Osteocyte (in vitro differentiated cells): ENCODE results near the gene CREB5. TPM values are rescaled to one million over a fixed set of nuclear protein-coding genes. Genes with fewer than 3 reads are reported as not detected.

Experiments
- DNase-seq: peaks from one replicate; pipeline ENCODE4 v3.0.0; 2021; ENCODE audit warnings: mixed read lengths; ENCODE audit not compliant: unreplicated experiment; ENCODE audit errors: extremely low spot score
- H3K27ac Mint-ChIP-seq: one replicate; pipeline ENCODE4 v1.8.0; 2021; ENCODE audit warnings: mild to moderate bottlenecking, mixed read lengths; ENCODE audit not compliant: unreplicated experiment
- H3K27me3 Mint-ChIP-seq: one replicate; pipeline ENCODE4 v1.8.0; 2021; ENCODE audit warnings: mixed read lengths; ENCODE audit not compliant: unreplicated experiment
- H3K36me3 Mint-ChIP-seq: one replicate; pipeline ENCODE4 v1.8.0; 2021; ENCODE audit warnings: mixed read lengths; ENCODE audit not compliant: unreplicated experiment
- H3K4me1 Mint-ChIP-seq: one replicate; pipeline ENCODE4 v1.8.0; 2021; ENCODE audit warnings: mixed read lengths; ENCODE audit not compliant: unreplicated experiment
- H3K4me3 Mint-ChIP-seq: one replicate; pipeline ENCODE4 v1.8.0; 2021; ENCODE audit warnings: mild to moderate bottlenecking, moderate library complexity, mixed read lengths; ENCODE audit not compliant: unreplicated experiment
- H3K9me3 Mint-ChIP-seq: one replicate; pipeline ENCODE4 v1.8.0; 2021; ENCODE audit warnings: mixed read lengths; ENCODE audit not compliant: unreplicated experiment
- total RNA-seq: library from RNA; stranded (reverse); gene quantifications from 2 replicates; pipeline ENCODE4 v1.2.1, GENCODE V29; 2021
- TF ChIP-seq, protein P1 (sequence below): fragments of 200-600 bp; sonication (generic); IDR thresholded peaks from 2 replicates; pipeline ENCODE4 v1.5.0; 2021; ENCODE audit warnings: antibody characterized with exemption, mild to moderate bottlenecking, moderate library complexity

The CREB5 gene
- total RNA-seq, 1 donor from 2014 or later: 7.5 TPM

DNA sequence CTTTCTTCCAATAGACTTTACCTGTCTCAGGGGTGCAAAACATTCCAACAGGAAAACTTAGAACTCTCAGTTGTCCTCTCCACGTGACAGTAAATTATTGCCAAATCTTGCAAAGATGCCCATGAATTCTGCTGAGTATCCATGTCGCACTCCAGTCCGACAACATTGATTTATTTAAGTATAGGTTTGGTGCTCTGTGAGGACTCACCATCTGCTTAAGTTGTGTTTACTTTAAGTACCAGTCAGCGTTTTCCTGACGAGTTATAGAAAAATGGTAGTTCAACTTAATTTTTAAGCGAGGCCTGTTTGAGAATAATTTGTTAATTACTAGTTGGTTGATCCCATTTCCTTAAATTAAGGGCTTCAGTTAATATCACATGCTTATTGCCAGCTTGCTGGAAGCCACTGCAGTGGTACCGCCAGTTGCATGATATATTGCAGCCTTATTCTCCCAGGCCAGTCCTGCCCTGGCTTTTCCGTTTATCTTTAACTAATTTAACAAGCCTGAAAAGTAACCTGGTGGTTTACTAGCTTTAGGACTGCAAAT, 27.8 kb downstream of the CREB5 start:
- Mint-ChIP-seq H3K36me3 (peaks cover 3% of the 10 kb centered on the region), H3K9me3 (peaks cover 11% of the 10 kb centered on the region), H3K27me3 (no peaks in the 10 kb centered on the region), H3K27ac (no peak overlapping the region), H3K4me3 (no peak overlapping the region), H3K4me1 (peaks cover 1% of the 10 kb centered on the region)
- DNase-seq: no peak
- TF ChIP-seq, protein P1, sequence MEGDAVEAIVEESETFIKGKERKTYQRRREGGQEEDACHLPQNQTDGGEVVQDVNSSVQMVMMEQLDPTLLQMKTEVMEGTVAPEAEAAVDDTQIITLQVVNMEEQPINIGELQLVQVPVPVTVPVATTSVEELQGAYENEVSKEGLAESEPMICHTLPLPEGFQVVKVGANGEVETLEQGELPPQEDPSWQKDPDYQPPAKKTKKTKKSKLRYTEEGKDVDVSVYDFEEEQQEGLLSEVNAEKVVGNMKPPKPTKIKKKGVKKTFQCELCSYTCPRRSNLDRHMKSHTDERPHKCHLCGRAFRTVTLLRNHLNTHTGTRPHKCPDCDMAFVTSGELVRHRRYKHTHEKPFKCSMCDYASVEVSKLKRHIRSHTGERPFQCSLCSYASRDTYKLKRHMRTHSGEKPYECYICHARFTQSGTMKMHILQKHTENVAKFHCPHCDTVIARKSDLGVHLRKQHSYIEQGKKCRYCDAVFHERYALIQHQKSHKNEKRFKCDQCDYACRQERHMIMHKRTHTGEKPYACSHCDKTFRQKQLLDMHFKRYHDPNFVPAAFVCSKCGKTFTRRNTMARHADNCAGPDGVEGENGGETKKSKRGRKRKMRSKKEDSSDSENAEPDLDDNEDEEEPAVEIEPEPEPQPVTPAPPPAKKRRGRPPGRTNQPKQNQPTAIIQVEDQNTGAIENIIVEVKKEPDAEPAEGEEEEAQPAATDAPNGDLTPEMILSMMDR: no peak

DNA sequence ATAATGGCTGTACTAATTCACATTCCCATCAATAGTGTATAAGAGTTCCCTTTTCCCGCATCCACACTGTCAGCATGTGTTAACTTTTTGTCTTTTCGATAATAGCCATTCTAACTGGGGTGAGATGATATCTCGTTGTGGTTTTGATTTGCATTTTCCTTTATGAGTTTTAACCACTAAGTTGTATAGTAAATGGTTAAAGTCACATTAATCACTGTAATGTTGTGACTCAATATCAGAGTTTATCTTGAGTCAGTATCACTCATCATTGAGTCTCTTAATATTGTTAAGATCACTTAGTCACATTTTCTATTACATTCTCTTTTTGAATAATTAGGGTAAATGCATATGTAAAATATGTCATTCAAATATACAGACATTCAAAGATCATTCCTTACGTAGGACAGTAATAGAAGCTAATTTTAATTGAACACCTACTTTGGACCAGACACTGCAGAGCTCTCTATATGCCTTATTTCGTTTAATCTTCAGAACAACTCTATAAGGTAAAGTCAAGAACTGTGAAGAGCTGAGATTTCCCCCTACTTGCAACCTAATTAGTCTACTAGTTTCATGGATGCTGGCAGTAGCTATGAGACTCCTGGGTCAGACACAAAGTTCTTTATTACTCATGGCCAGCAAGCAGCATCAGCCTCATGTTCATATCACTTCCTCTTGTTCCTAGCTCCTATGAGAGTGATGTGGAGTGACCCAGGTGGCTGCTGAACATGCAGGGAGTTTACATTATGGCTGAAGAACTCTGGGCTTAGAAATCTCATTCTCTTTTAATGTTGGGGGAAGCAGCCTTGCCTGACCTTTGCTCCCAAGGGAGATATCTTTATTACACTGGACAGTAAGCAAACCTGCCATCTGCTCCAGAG, 30.5 kb downstream of the CREB5 start:
- no peak for DNase-seq
- peaks cover 3% of the 10 kb centered on the region for H3K36me3 Mint-ChIP-seq
- H3K27ac Mint-ChIP-seq: no peak overlapping the region
- no peak overlapping the region for H3K4me3 Mint-ChIP-seq
- no peaks in the 10 kb centered on the region for H3K27me3 Mint-ChIP-seq
- TF ChIP-seq, protein P1: no peak
- peaks cover 11% of the 10 kb centered on the region for H3K9me3 Mint-ChIP-seq
- H3K4me1 Mint-ChIP-seq: no peaks in the 10 kb centered on the region

DNA sequence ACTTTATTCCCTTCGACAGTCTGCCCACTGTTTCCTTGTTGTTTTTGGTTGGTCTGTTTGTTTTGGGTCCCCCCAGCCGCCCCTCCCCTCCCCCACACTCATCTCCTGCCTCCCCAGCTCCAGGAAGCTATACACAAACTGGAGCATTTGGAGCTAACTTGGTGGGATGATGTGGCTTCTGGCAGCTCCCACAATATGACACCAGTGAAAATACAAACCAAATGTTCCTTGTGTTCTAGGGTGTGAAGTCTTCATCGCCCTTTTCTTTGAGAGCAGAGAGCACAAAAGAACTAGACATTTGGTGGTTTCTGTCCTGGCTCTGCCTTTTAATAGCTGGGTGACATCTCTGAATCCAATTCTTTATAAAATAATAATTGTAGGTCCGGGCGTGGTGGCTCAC, 33.8 kb downstream of the CREB5 start:
- no peak for DNase-seq
- Mint-ChIP-seq H3K4me1 (no peaks in the 10 kb centered on the region), H3K36me3 (peaks cover 3% of the 10 kb centered on the region), H3K4me3 (no peak overlapping the region), H3K9me3 (peaks cover 11% of the 10 kb centered on the region), H3K27me3 (no peaks in the 10 kb centered on the region), H3K27ac (no peak overlapping the region)
- TF ChIP-seq, protein P1: no peak

DNA sequence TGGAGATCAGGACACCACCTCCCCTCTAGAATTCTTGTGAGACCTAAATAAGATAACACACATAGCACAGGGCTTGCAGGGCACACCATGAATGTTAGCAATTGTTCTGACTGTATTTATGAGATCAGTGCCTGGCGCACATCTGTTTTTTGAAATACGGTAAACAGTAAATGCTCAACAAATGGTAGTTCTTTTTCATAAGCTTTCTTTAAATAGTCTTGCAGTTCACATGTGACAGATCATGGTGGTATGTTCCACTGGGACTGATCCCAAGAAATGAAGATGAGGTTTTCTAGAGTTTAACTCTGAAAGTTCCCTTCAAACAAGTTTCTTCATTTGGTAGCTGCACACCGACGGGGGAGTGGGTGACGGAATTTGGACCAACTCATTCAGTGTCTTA, 34.8 kb downstream of the CREB5 start:
- Mint-ChIP-seq H3K4me1 (no peaks in the 10 kb centered on the region), H3K27ac (no peak overlapping the region), H3K36me3 (peaks cover under 1% of the 10 kb centered on the region), H3K27me3 (no peaks in the 10 kb centered on the region), H3K9me3 (peaks cover 8% of the 10 kb centered on the region), H3K4me3 (no peak overlapping the region)
- TF ChIP-seq, protein P1: no peak
- DNase-seq: no peak

DNA sequence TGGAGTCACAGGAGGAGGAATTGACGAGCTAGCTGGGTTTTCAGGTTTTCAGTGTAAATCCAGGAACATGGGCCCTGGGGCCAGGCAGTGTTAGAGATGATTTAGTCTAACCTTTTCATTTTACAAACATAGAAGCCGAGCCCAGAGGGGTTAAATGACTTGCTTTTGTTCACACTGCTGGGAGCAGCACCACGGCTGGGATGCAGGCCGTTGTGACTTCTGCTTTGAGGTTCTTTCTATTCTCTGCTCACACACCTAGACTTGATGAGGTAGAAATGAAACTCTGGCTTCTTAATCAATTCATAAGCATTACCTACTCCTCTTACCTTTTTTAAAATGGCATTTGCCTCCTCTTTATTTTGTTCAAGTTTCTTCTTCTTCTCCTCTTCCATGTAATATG, 36.4 kb downstream of the CREB5 start:
- TF ChIP-seq, protein P1: no peak
- no peak overlapping the region for H3K4me3 Mint-ChIP-seq
- no peaks in the 10 kb centered on the region for H3K36me3 Mint-ChIP-seq
- no peak for DNase-seq
- no peaks in the 10 kb centered on the region for H3K27me3 Mint-ChIP-seq
- no peaks in the 10 kb centered on the region for H3K9me3 Mint-ChIP-seq
- H3K4me1 Mint-ChIP-seq: no peaks in the 10 kb centered on the region
- no peak overlapping the region for H3K27ac Mint-ChIP-seq
